Kidney (tissue), 14 donors: ENCODE results near the gene LIMS2. TPM values are rescaled to one million over a fixed set of nuclear protein-coding genes. Genes with fewer than 3 reads are reported as not detected.

Experiments
- DNase-seq, 5 donors: peaks; one replicate each; pipeline ENCODE4 v3.0.0-alpha.2; 2013 to 2020
- FAIRE-seq: peaks from 2 replicates; lab custom pipeline; 2012; peaks lifted over from hg19 to GRCh38; lab: Jason Lieb, UNC
- H3K27ac ChIP-seq, 2 donors: one replicate each; pipeline ENCODE4 v1.7.0; 2013; ENCODE audit warnings: low read depth in 2 of 2, low read length in 2 of 2, inconsistent platforms in 1 of 2
- H3K27me3 ChIP-seq: one replicate; pipeline ENCODE4 v1.7.1; 2013; ENCODE audit warnings: low read length, inconsistent platforms; ENCODE audit not compliant: control insufficient read depth, insufficient read depth
- H3K36me3 ChIP-seq, 3 donors: one replicate each; pipeline versions ENCODE4 v1.7.0 to v1.7.1; 2013; ENCODE audit warnings: low read length in 3 of 3, control low read depth in 1 of 3, inconsistent platforms in 1 of 3; ENCODE audit not compliant: insufficient read depth in 3 of 3, control insufficient read depth in 2 of 3
- H3K4me1 ChIP-seq, 3 donors: one replicate each; pipeline versions ENCODE4 v1.7.0 to v1.7.1; 2013; ENCODE audit warnings: low read length in 3 of 3, inconsistent platforms in 1 of 3, low read depth in 1 of 3; ENCODE audit not compliant: control insufficient read depth in 2 of 3, insufficient read depth in 2 of 3
- H3K4me3 ChIP-seq, 3 donors: one replicate each; pipeline versions ENCODE4 v1.7.0 to v1.8.1; 2013; ENCODE audit warnings: low read length in 3 of 3, control low read depth in 1 of 3, inconsistent platforms in 1 of 3
- H3K9ac ChIP-seq, 3 donors: one replicate each; pipeline versions ENCODE4 v1.7.0 to v1.7.1; 2013; ENCODE audit warnings: low read length in 3 of 3, control low read depth in 1 of 3, inconsistent platforms in 1 of 3
- H3K9me3 ChIP-seq, 3 donors: one replicate each; pipeline versions ENCODE4 v1.7.0 to v1.7.1; 2013; ENCODE audit warnings: low read length in 3 of 3, control low read depth in 1 of 3, inconsistent platforms in 1 of 3; ENCODE audit not compliant: control insufficient read depth in 2 of 3, insufficient read depth in 1 of 3
- intact Hi-C: fragments of 100-400 bp; cut with DNase I; formaldehyde crosslinking; loops from one replicate; pipeline ENCODE4 v1.11.1; 2022
- polyA plus RNA-seq: library from polyadenylated mRNA; stranded (reverse); fragments of 350-450 nt; fragmentation: Illumina TruSeq; extraction: RNeasy Lipid Tissue Mini Kit (QIAGEN cat#74804); gene quantifications from one replicate; pipeline ENCODE4 v1.2.3, GENCODE V29; 2014; ENCODE audit warnings: low read depth, low replicate concordance; ENCODE audit not compliant: insufficient read depth
- total RNA-seq: library from RNA; stranded (reverse); fragmentation: NEBNext Ultra II Directional; extraction: Animal tissue kit (Norgen Biotek cat#: 25700); gene quantifications from one replicate; pipeline ENCODE4 v1.2.1, GENCODE V29; 2021
- TF ChIP-seq, protein P1 (sequence below): IDR thresholded peaks from 3 replicates; pipeline ENCODE4 v1.5.1; 2012; ENCODE audit warnings: mild to moderate bottlenecking, moderate library complexity, borderline replicate concordance; ENCODE audit not compliant: insufficient read depth; ENCODE audit errors: extremely low read depth
- donor health status: control.
- donor health status: control.
- donor health status: control.
- donor health status: control.
- donor health status: control.
- donor health status: DM: yes; HTN: yes; CAD: no.
- donor health status: Normal renal cell carcinoma (clear cell type).

Gene LIMS2
- total and polyA plus RNA-seq, 2 donors from 2014 or later, result 101 to 107 TPM

DNA sequence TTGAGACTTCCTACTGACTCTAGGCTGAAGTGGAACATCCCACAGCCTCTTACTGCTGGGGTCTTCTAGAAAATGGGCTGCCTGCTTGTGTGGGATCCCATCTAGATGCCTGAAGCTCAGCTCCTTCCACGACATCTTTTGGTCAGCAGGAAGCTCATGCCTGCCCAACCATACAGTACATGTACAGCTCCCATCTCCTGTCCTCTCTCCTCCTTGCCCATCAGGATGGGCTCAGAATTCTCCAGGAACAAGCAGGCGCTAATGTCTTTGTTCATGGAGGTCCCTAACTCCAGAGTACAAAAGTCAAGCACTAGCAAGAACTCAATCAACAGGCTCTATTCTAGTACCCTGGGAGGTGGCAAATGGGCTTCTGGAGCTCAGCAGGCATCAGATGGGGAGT lies 61.1 kb downstream of the LIMS2 start:
- Histone ChIP-seq H3K9me3 (peaks cover 0 to 2% (median 0%) of the 10 kb centered on the region in 3 donors), H3K9ac (no peak overlapping the region), H3K4me1 (no peaks in the 10 kb centered on the region), H3K27me3 (no peaks in the 10 kb centered on the region), H3K36me3 (no peaks in the 10 kb centered on the region), H3K4me3 (no peak overlapping the region), H3K27ac (no peak overlapping the region)
- intact Hi-C loops, result no loop called here
- FAIRE-seq (no peak), DNase-seq (no peak)
- TF ChIP-seq, protein P1, sequence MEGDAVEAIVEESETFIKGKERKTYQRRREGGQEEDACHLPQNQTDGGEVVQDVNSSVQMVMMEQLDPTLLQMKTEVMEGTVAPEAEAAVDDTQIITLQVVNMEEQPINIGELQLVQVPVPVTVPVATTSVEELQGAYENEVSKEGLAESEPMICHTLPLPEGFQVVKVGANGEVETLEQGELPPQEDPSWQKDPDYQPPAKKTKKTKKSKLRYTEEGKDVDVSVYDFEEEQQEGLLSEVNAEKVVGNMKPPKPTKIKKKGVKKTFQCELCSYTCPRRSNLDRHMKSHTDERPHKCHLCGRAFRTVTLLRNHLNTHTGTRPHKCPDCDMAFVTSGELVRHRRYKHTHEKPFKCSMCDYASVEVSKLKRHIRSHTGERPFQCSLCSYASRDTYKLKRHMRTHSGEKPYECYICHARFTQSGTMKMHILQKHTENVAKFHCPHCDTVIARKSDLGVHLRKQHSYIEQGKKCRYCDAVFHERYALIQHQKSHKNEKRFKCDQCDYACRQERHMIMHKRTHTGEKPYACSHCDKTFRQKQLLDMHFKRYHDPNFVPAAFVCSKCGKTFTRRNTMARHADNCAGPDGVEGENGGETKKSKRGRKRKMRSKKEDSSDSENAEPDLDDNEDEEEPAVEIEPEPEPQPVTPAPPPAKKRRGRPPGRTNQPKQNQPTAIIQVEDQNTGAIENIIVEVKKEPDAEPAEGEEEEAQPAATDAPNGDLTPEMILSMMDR, result no peak

DNA sequence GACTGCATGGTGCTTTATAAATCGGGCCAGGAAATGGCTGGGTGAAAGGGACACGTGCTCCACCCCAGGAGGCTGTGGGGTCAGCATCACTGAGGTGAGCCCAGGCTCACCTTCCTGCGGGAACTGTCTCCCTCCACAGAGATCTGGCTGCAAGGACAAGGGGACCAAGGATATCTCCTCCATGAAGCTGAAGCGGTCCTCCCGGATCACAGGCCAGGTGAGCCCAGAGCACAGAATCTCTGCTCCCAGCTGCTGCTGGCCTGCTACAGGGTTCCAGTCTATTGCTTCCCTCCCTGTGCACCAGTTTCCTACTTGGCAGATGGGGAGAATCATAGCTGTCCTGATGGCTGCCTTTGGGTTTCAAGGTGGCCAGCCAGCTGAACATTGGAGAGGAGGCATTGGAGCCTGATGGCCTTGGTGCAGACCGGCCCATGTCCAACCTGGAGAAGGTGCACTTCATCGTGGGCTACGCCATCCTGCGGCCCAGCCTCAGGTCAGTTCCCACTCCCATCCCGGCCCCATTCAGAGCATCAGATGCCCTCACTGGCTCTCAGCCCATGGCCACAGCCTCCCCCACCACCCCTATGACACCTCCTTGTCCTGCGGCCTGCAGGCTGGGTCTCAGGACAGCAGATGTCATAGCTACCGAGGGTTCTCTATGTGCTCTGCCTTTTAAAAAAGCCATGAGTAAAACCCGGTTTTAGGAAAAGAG lies 63.1 kb downstream of the LIMS2 start:
- peak in 1 of 5 donors; percentile 5 for DNase-seq
- no peak for FAIRE-seq

DNA sequence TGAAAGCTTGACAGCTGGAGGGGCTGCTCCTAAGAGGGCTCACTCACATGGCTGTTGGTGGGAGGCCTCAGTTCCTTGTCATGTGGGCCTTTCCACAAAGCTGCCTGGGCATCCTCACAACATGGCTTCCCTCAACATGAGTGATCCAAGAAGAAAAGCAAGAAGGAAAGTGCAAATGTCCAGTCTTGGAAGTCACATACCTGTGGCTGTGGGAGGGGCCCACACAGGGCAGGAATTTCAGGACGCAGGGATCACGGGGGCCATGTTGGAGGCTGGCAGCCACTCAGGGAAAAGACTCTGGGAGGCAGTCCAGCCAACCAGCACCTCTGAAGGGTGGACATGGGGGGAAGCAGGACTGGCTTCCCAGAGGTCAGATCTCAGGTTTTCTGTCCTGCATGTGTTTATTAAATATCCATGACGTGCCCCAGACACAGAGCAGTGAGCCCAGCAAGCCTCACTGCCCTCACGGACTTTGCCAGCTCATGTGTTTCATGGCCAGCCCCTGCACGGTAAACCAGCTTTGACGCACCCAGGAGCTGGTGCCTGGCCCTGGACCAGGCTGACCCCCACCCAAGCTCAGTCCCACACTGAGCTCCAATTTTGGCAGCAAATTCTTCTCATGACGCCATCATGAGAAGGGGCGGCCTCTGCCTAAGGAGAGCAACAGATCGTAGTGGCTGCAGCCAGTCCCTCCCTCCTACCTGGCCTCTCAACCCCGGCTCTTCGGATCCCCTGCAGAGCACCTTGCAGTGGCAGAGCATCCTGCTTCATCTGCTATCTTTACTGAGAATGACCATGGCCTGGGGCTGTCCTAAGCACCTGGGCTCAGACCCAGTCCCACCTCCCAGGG lies 64.0 kb downstream of the LIMS2 start:
- TF ChIP-seq, protein P1, result no peak
- Histone ChIP-seq H3K36me3 (no peaks in the 10 kb centered on the region), H3K9me3 (peaks cover 0 to 2% (median 0%) of the 10 kb centered on the region in 3 donors), H3K27me3 (no peaks in the 10 kb centered on the region), H3K27ac (no peak overlapping the region), H3K4me3 (no peak overlapping the region), H3K4me1 (no peaks in the 10 kb centered on the region), H3K9ac (no peak overlapping the region)
- no peak for DNase-seq
- no peak for FAIRE-seq
- intact Hi-C loops, result no loop called here

More for the DNA sequence above, 63.1 kb downstream of the LIMS2 start:
- H3K9ac ChIP-seq, result no peak overlapping the region
- no peak overlapping the region for H3K4me3 ChIP-seq
- H3K36me3 ChIP-seq, result no peaks in the 10 kb centered on the region
- H3K27ac ChIP-seq, result no peak overlapping the region
- no peaks in the 10 kb centered on the region for H3K27me3 ChIP-seq
- peaks cover 0 to 2% (median 0%) of the 10 kb centered on the region in 3 donors for H3K9me3 ChIP-seq
- no peaks in the 10 kb centered on the region for H3K4me1 ChIP-seq
- intact Hi-C loops, result no loop called here
- TF ChIP-seq, protein P1, result no peak
